RPMI7951 (cell line): ENCODE data around the gene HMCN2. TPM values are rescaled to one million over a fixed set of nuclear protein-coding genes. Genes with fewer than 3 reads are reported as not detected.
"Not testable (repeated sequence)": the region's sequence is repeated elsewhere in the genome, so short reads cannot be mapped to it uniquely, and the experiment has no call there.

ENCODE experiments used
- DNase-seq: peaks from one replicate; pipeline ENCODE4 v3.0.0-alpha.2; 2012; ENCODE audit warnings: low read depth
- total RNA-seq: library from RNA; depleted of rRNA; stranded (reverse); fragments of >200 nt; shearing (Covaris generic); gene quantifications from 2 replicates; pipeline ENCODE4 v1.2.3, GENCODE V29; 2014

The HMCN2 gene
- total RNA-seq, 1 experiment from 2014 or later = under 0.01 TPM

- DNase-seq = peak; percentile 15
Observed at GRCh38 chr9:130387905-130388304, 122.3 kb downstream of the HMCN2 start.

- DNase-seq = no peak
Observed at GRCh38 chr9:130390390-130390789, 124.8 kb downstream of the HMCN2 start.

GRCh38 chr9:130390986-130391385 is 125.4 kb downstream of the HMCN2 start:
- DNase-seq = no peak

DNA sequence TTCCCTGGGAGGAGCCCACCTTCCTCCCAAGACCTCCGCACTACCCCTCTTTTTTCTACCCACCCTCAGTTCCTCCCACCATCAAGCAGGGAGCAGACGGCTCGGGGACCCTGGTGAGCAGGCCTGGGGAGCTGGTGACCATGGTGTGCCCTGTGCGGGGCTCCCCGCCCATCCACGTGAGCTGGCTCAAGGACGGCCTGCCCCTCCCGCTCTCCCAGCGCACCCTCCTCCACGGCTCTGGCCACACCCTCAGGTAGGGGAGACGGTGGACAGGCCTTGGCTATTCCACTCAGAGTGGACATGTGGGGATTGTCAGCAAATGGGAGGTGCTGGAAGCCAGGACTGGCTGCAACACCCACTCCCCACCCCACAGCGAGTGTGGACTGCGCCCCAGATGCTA is 126.3 kb downstream of the HMCN2 start:
- no peak for DNase-seq

GRCh38 chr9:130393681-130394071 is 128.1 kb downstream of the HMCN2 start:
- no peak for DNase-seq

DNA sequence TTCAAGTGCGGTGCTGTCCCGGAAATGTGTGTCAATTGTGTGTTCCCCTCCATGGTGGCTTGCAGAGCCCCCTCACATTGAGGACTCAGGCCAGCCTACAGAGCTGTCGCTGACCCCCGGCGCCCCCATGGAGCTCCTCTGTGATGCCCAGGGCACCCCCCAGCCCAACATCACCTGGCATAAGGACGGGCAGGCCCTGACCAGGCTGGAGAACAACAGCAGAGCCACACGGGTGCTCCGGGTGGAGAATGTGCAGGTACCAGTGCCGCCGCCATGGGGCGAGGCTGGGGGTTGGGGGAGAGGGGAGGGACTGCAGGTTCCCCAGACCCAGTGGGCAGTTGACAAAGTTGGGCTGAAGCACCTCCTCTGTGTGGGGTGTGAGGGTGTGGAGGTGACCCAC is 128.8 kb downstream of the HMCN2 start:
- DNase-seq = no peak

- DNase-seq = no peak
Observed at GRCh38 chr9:130394814-130395470, 129.4 kb downstream of the HMCN2 start.

- no peak for DNase-seq
Observed at GRCh38 chr9:130395810-130396435, 130.4 kb downstream of the HMCN2 start.

GRCh38 chr9:130396581-130396980 is 131.0 kb downstream of the HMCN2 start:
- DNase-seq = no peak

DNA sequence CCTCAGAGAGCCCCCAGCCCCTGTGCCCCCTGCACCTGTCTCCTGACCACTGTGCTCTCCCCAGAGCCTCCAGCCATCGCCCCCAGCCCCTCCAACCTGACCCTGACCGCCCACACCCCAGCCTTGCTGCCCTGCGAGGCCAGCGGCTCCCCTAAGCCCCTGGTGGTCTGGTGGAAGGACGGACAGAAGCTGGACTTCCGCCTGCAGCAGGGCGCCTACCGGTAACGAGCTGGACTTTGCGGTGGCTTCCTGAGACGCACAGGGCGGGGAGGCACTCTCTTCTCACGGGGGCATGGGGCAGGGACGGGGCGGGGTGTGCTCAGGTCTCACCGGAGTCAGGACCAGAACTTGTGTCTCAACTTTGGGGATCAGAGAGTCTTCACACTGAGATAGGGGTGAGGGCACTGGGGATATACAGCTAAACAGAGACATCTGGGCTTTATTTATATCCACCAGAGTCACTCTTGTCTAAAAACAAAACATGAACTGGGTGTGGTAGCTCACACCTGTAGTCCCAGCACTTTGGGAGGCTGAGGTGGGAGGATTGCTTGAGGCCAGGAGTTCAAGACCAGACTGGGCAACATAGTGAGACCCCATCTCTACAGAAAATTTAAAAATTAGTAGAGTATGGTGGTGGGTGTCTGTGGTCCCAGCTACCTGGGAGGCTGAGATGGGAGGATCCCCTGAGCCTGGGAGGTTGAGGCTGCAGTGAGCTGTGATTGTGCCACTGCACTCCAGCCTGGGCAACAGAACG is 133.1 kb downstream of the HMCN2 start:
- no peak for DNase-seq

- DNase-seq = peak; percentile 30
Observed at GRCh38 chr9:130399768-130400167, 134.2 kb downstream of the HMCN2 start.

DNA sequence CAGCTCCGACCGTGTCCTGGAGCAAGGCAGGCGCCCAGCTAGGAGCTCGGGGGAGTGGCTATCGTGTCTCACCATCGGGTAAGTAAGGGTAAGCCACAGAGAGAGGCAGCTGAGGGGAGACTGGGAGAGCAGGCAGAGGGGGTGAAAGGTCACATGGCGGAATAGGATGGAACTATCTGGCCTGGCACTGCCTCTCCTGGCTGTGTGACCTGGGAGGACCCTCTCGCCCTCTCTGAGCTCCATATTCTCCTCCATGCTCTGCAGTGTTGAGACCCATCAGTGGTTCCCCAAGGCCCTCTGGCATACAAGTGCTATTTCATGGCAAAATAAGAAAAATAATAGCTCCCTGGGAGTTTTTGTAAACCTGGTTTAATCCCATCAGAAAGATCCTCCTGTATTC is 135.3 kb downstream of the HMCN2 start:
- DNase-seq = no peak

- not testable (repeated sequence) for DNase-seq
Observed at GRCh38 chr9:130401742-130402141, 136.2 kb downstream of the HMCN2 start.

DNA sequence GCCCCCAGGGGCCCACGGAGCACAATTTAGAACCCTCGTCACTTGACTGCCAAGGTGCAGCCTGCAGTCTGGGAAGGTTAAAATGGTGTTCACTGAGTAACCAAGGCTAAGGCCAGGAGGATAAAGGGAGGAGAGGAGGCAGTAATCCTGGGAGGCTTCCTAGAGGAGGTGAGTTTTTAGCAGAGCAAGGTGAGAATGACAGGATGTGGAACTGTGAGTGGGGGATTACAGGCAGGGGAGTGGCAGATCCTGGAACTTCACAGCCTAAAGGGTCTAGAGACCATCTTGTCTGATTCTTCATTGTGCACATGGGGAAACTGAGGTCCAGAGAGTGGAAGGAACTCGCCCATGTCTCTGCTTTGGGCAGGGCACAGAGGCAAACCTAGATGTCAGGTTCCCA is 136.7 kb downstream of the HMCN2 start:
- no peak for DNase-seq

- DNase-seq = no peak
Observed at GRCh38 chr9:130402645-130403440, 137.3 kb downstream of the HMCN2 start.

DNA sequence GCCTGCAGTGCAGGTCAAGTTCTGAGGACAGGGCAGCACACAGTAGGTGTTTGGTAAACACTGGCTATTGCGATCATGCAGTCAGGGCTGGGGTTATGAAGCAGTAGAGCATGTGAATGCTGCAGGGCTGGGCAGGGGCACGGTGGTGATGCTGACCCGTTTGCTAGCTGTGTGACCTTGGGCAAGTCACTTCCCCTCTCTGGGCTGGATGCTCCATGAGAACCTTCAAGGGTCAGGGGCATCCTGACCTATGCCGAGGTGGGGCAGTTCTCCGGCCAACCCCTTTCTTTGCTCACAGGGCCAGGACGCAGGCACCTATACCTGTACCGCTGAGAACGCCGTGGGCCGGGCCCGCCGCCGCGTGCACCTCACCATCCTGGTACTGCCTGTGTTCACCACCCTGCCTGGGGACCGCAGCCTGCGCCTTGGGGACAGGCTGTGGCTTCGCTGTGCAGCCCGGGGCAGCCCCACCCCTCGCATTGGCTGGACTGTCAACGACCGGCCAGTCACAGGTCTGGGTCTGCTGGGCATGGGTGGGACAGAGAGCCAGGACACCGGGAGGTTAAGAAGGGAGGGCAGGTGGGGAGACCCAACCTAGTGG is 140.2 kb downstream of the HMCN2 start:
- DNase-seq = no peak

- DNase-seq = no peak
Observed at GRCh38 chr9:130406278-130406895, 140.8 kb downstream of the HMCN2 start.

DNA sequence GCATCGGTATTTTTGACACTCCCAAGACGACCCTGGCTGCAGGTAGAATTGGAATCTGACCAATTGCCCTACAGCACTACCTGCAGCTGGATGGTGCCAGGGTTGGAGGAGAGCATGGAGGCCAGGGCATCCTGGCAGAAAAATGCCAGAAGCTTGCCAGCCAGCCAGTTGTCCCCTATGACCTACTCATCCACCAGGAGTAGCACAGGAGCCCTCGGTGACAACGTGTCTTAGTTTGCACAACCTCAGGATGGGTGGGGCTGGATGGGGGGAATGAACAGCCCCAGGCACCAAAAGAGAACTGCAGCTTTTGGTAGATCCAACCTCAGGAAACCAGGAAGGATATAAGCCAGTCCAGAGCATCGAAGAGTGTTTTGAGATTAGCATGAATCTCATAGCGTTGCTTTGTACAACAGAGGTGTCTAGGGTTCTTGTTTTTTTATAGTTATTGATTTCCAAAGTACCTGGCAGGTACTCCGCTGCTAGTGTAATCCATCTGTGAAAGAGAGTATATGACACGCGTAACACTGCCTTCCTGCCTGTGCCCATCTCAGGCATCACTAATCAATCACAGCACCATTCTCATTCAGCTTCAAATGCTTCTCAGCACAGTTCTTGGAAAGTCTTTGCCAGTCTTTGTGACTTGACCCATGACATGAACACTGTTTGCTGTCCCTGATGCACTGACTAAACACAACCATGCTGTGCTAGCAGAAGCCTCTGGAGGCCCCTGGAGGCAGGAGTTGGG is 142.5 kb downstream of the HMCN2 start:
- DNase-seq = no peak

- DNase-seq = no peak
Observed at GRCh38 chr9:130408669-130409068, 143.1 kb downstream of the HMCN2 start.

- DNase-seq = no peak
Observed at GRCh38 chr9:130409246-130409645, 143.7 kb downstream of the HMCN2 start.

- no peak for DNase-seq
Observed at GRCh38 chr9:130410443-130410842, 144.9 kb downstream of the HMCN2 start.
